ENCODE measurements around the gene CIRBP. TPM values are rescaled to one million over a fixed set of nuclear protein-coding genes. Genes with fewer than 3 reads are reported as not detected.
A peak's percentile ranks its signal among the peaks of the same experiment; 100 is the strongest.

The CIRBP gene
- total RNA-seq, 5 donors from 2014 or later (not counting 1 experiment from before 2014, with no cell fraction given), result 477 to 682 (median 657) TPM

DNA sequence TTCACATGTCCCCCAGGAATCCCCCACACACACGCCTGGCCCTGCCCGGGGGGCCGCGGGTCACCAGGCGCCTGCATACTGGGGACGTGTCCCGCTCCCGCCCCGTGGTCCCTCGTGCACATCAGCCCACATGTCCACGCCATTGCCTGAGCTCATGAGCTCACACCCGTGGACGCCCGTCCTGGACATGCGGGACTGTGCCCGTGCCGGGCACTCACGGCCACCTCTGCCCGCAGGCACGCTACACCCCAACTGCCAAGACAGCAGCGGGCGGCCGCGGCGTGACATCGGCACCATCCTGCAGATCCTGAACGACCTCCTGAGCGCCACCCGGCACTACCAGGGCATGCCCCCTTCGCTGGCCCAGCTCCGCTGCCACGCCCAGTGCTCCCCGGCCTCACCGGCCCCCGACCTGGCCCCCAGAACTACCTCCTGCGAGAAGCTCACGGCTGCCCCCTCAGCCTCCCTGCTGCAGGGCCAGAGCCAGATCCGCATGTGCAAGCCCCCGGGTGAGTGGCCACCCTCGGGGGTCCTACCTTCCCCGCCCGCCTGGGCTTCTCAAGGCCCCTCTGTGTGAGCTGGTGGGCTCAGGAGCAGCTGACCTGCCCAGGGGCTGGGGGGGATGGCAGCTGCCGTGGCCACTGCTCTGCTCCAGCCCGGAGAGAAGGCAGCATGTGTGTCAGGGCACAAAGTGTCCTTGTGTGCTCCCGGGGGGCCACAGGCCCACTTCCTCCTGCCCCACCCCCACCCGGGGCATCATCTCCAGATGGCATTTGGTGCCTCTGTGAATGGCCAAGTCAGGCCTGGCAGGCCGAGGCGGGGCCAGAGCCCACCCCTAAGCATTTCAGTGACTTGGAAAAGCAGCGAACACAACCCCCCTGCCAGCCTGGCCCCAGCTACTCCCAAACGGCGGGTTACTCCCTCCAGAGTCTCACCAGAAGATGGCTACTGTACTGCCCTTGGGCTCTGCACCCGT, 13.7 kb upstream of the CIRBP start:
- ATAC-seq (replicated peaks in 1 of 4) (no peak), DNase-seq (no peak)
- CTCF ChIA-PET, result interaction anchor here in 1 of 2 donors (0.9 kb wide), 1 partner anchor 11 kb away, joined by 3 read pairs; no protein-coding TSS in a partner anchor
- H3K4me1 ChIP-seq (ENCODE audit: control insufficient read depth in 1 of 2, extremely low read depth in 1 of 2, insufficient read depth in 2 of 2, low read length in 2 of 2), result peaks cover 28 to 90% of the 10 kb centered on the region in 2 experiments
- H3K4me3 ChIP-seq (ENCODE audit: control insufficient read depth in 1 of 2, extremely low read depth in 1 of 2, low read length in 1 of 2), result no peak overlapping the region
- Mint-ChIP-seq H3K9me3 (no peaks in the 10 kb centered on the region), H3K27me3 (no peaks in the 10 kb centered on the region), H3K4me3 (peak overlapping the region in 2 of 3 donors; percentile 24 to 37), H3K27ac (peak overlapping the region; percentile 61 to 78), H3K36me3 (peaks cover 16% of the 10 kb centered on the region), H3K4me1 (peaks cover 44 to 54% (median 45%) of the 10 kb centered on the region in 3 donors)
- no peaks in the 10 kb centered on the region for H3K27me3 ChIP-seq (replicated peaks in 1 of 2; ENCODE audit: control insufficient read depth in 2 of 2, extremely low read depth in 1 of 2, insufficient read depth in 2 of 2, low read length in 1 of 2)
- H3K9me3 ChIP-seq, result no peaks in the 10 kb centered on the region
- H3K36me3 ChIP-seq (ENCODE audit: control insufficient read depth in 2 of 2, extremely low read depth in 1 of 2, insufficient read depth in 1 of 2, low read length in 1 of 2), result peaks cover 13 to 56% of the 10 kb centered on the region in 2 donors
- 93% methylated on average over 43 of the region's 52 CpGs for WGBS (ENCODE audit: insufficient coverage)
- POLR2A ChIA-PET, result interaction anchor here (1.2 to 1.4 kb wide), 2 partner anchors 13 to 14 kb away, joined by 4 read pairs; partner anchors contain the start of gene CIRBP (in 1 of the 2)
- no peak overlapping the region for H3K27ac ChIP-seq (ENCODE audit: low read length)

DNA sequence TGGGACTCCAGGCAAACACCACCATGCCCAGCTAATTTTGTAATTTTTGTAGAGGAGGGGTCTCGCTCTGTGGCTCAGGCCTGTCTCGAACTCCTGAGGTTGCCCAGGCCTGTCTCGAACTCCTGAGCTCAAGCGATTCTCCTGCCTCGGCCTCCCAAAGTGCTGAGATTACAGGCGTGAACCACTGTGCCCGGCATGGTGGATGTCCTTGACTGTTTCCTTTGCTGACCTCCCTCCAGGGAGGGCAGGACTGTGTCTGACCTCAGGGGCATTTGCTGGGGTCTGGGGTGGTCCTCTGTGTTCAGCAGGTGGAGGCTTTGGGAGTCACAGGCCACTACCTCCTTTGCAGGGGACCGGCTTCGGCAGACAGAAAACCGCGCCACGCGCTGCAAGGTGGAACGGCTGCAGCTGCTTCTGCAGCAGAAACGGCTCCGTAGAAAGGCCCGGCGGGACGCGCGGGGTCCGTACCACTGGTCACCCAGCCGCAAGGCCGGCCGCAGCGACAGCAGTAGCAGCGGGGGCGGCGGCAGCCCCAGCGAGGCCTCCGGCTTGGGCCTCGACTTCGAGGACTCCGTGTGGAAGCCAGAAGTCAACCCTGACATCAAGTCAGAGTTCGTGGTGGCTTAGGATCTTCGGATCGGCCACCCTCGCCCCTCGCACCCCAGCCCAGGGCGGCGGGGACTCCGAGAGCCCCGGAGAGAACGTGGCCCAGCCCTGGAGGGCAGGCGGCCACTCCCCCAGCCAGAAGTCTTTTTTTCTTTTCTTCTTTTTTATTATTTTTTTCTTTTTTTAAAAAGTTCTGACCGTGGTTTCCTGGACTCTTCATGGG, 12.3 kb upstream of the CIRBP start:
- H3K4me1 ChIP-seq (ENCODE audit: control insufficient read depth in 1 of 2, extremely low read depth in 1 of 2, insufficient read depth in 2 of 2, low read length in 2 of 2), result peaks cover 33 to 95% of the 10 kb centered on the region in 2 experiments
- DNase-seq (no peak), ATAC-seq (replicated peaks in 1 of 4) (no peak)
- CTCF ChIA-PET, result no interaction called here
- H3K9me3 ChIP-seq, result no peaks in the 10 kb centered on the region
- H3K27me3 ChIP-seq (replicated peaks in 1 of 2; ENCODE audit: control insufficient read depth in 2 of 2, extremely low read depth in 1 of 2, insufficient read depth in 2 of 2, low read length in 1 of 2), result no peaks in the 10 kb centered on the region
- peak overlapping the region; percentile 99 for H3K27ac ChIP-seq (ENCODE audit: low read length)
- 91% methylated on average over 34 of the region's 46 CpGs for WGBS (ENCODE audit: insufficient coverage)
- POLR2A ChIA-PET, result no interaction called here
- no peaks in the 10 kb centered on the region for H3K9me3 Mint-ChIP-seq
- H3K4me1 Mint-ChIP-seq, result peaks cover 49 to 57% (median 51%) of the 10 kb centered on the region in 3 donors
- peak overlapping the region; percentile 98 for H3K27ac Mint-ChIP-seq
- peaks cover 12% of the 10 kb centered on the region for H3K36me3 Mint-ChIP-seq
- peaks cover 13 to 51% of the 10 kb centered on the region in 2 donors for H3K36me3 ChIP-seq (ENCODE audit: control insufficient read depth in 2 of 2, extremely low read depth in 1 of 2, insufficient read depth in 1 of 2, low read length in 1 of 2)
- no peaks in the 10 kb centered on the region for H3K27me3 Mint-ChIP-seq
- no peak overlapping the region for H3K4me3 ChIP-seq (ENCODE audit: control insufficient read depth in 1 of 2, extremely low read depth in 1 of 2, low read length in 1 of 2)
- peak overlapping the region in 1 of 3 donors; percentile 87 for H3K4me3 Mint-ChIP-seq

DNA sequence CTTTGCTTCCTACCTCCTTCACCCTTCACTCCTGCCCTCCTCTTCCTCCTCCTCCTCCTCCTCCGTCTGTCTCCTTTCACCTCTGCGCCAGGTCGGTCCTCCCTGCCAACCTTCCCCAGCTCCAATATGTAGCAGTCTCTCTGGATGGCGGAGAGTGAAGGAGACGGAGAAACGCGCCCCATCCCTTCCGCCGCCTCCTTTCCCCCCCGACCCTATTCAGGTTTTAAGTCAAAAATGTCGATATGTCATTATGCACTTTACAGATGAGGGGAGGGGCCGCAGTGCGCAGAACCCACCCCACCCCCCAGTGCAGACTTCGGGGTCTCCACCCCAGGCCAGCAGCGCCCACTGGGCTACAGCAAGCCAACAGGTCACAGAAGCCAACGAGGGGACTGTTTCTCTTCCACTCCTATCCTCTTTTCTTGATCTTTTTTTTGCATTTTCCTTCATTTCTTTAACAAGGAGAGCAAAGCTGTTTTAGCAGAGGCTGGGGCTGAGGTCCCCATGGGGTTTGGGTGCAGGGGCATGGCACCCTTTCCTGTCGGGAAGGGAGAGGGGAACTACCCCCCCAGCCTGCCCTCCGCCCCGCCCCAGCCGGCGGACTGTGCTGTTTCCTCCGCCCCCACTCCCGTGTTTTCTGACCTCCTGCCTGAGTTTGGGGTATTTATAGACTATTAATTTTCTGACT, 11.5 kb upstream of the CIRBP start:
- Mint-ChIP-seq H3K36me3 (peaks cover 12% of the 10 kb centered on the region), H3K27ac (peak overlapping the region; percentile 98), H3K27me3 (no peaks in the 10 kb centered on the region), H3K4me3 (peak overlapping the region; percentile 13 to 87 (median 17)), H3K4me1 (peaks cover 52 to 62% (median 54%) of the 10 kb centered on the region in 3 donors), H3K9me3 (no peaks in the 10 kb centered on the region)
- POLR2A ChIA-PET, result no interaction called here
- peaks cover 13 to 50% of the 10 kb centered on the region in 2 donors for H3K36me3 ChIP-seq (ENCODE audit: control insufficient read depth in 2 of 2, extremely low read depth in 1 of 2, insufficient read depth in 1 of 2, low read length in 1 of 2)
- CTCF ChIA-PET, result interaction anchor here in 1 of 2 donors (1.5 kb wide), 1 partner anchor 11 kb away, joined by 5 read pairs; the partner anchor contains the start of gene CIRBP
- 76% methylated on average over 6 of the region's 23 CpGs for WGBS (ENCODE audit: insufficient coverage)
- no peaks in the 10 kb centered on the region for H3K27me3 ChIP-seq (replicated peaks in 1 of 2; ENCODE audit: control insufficient read depth in 2 of 2, extremely low read depth in 1 of 2, insufficient read depth in 2 of 2, low read length in 1 of 2)
- peak overlapping the region; percentile 99 for H3K27ac ChIP-seq (ENCODE audit: low read length)
- ATAC-seq (replicated peaks in 1 of 4) (no peak), DNase-seq (no peak)
- H3K4me1 ChIP-seq (ENCODE audit: control insufficient read depth in 1 of 2, extremely low read depth in 1 of 2, insufficient read depth in 2 of 2, low read length in 2 of 2), result peaks cover 39 to 95% of the 10 kb centered on the region in 2 experiments
- no peaks in the 10 kb centered on the region for H3K9me3 ChIP-seq
- H3K4me3 ChIP-seq (ENCODE audit: control insufficient read depth in 1 of 2, extremely low read depth in 1 of 2, low read length in 1 of 2), result no peak overlapping the region

DNA sequence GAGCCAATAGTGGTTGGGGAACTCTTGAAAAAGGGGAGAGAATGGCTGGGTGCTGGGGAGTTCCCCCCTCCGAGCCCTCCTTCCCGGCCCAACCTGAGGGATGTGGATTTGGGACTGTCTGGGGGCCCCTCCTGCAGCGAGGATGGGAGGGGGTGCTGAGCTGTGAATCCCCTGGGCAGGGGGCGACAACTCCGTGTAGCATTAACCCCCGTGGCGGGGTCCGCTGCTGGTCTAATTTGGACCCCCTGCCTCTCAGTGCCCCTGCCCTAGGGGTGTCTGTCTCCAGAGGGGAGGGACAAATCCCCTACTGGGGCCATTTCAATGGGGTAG, 11.0 kb upstream of the CIRBP start:
- Histone ChIP-seq H3K36me3 (ENCODE audit: control insufficient read depth in 2 of 2, extremely low read depth in 1 of 2, insufficient read depth in 1 of 2, low read length in 1 of 2) (peaks cover 13 to 50% of the 10 kb centered on the region in 2 donors), H3K27ac (ENCODE audit: low read length) (peak overlapping the region; percentile 99), H3K27me3 (replicated peaks in 1 of 2; ENCODE audit: control insufficient read depth in 2 of 2, extremely low read depth in 1 of 2, insufficient read depth in 2 of 2, low read length in 1 of 2) (no peaks in the 10 kb centered on the region), H3K4me3 (ENCODE audit: control insufficient read depth in 1 of 2, extremely low read depth in 1 of 2, low read length in 1 of 2) (peak overlapping the region in 1 of 2 donors; percentile 54), H3K4me1 (ENCODE audit: control insufficient read depth in 1 of 2, extremely low read depth in 1 of 2, insufficient read depth in 2 of 2, low read length in 2 of 2) (peaks cover 44 to 96% of the 10 kb centered on the region in 2 experiments), H3K9me3 (no peaks in the 10 kb centered on the region)
- no peaks in the 10 kb centered on the region for H3K9me3 Mint-ChIP-seq
- no peaks in the 10 kb centered on the region for H3K27me3 Mint-ChIP-seq
- DNase-seq (no peak), ATAC-seq (replicated peaks in 1 of 4) (no peak)
- ChIA-PET CTCF (interaction anchor here in 1 of 2 donors (1.0 to 2.0 kb wide), 3 partner anchors 9 to 14 kb away, joined by 3 to 5 read pairs (median 5); partner anchors contain the start of gene CIRBP), POLR2A (interaction anchor here (0.6 to 2.7 kb wide), 4 partner anchors 11 to 274 kb away, joined by 6 to 24 read pairs (median 7); partner anchors contain the start of gene CIRBP (in 1 of the 2))
- peaks cover 55 to 67% (median 57%) of the 10 kb centered on the region in 3 donors for H3K4me1 Mint-ChIP-seq
- peaks cover 12% of the 10 kb centered on the region for H3K36me3 Mint-ChIP-seq
- 65% methylated on average over 5 of the region's 8 CpGs for WGBS (ENCODE audit: insufficient coverage)
- H3K27ac Mint-ChIP-seq, result peak overlapping the region; percentile 98
- peak overlapping the region; percentile 6 to 87 (median 84) for H3K4me3 Mint-ChIP-seq

DNA sequence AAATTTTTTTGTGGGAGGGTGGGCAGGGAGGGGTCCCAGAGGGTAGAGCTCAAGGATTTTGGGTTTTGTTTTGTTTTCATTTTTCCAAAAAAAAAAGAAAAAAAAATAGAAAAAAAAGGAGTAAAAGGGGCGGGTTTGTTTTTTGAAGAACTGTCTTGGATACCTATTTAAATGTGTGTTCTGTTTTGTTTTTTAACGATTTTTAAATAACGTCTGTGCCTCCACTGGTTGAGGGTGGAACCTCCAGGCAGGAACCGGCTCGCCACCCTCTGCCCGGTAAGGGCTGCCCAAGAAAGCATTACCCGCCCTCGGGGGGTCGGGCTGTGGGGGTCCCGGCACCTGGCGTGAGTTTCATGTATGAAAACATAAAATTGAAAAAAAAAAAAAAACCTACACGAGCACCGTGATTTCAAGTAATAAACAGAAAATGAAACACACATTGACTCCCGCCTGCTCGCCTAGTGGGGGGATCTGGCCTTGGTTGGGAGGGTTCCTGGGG, 10.4 kb upstream of the CIRBP start:
- Mint-ChIP-seq H3K27me3 (no peaks in the 10 kb centered on the region), H3K27ac (peak overlapping the region; percentile 98), H3K36me3 (peaks cover 12% of the 10 kb centered on the region), H3K4me1 (peaks cover 53 to 65% (median 56%) of the 10 kb centered on the region in 3 donors), H3K4me3 (peak overlapping the region; percentile 83 to 87 (median 84)), H3K9me3 (no peaks in the 10 kb centered on the region)
- Histone ChIP-seq H3K36me3 (ENCODE audit: control insufficient read depth in 2 of 2, extremely low read depth in 1 of 2, insufficient read depth in 1 of 2, low read length in 1 of 2) (peaks cover 13 to 45% of the 10 kb centered on the region in 2 donors), H3K4me3 (ENCODE audit: control insufficient read depth in 1 of 2, extremely low read depth in 1 of 2, low read length in 1 of 2) (peak overlapping the region; percentile 54 to 63), H3K27ac (ENCODE audit: low read length) (peak overlapping the region; percentile 99), H3K9me3 (no peaks in the 10 kb centered on the region), H3K4me1 (ENCODE audit: control insufficient read depth in 1 of 2, extremely low read depth in 1 of 2, insufficient read depth in 2 of 2, low read length in 2 of 2) (peaks cover 40 to 92% of the 10 kb centered on the region in 2 experiments), H3K27me3 (replicated peaks in 1 of 2; ENCODE audit: control insufficient read depth in 2 of 2, extremely low read depth in 1 of 2, insufficient read depth in 2 of 2, low read length in 1 of 2) (no peaks in the 10 kb centered on the region)
- WGBS (ENCODE audit: insufficient coverage), result 0% methylated on average over 2 of the region's 15 CpGs
- DNase-seq (peak in 3 of 35 experiments; percentile 27 to 50 (median 31)), ATAC-seq (replicated peaks in 1 of 4) (peak in 2 of 4 experiments; percentile 1 to 8)
- ChIA-PET POLR2A (interaction anchor here (0.6 to 2.7 kb wide), 4 partner anchors 10 to 275 kb away, joined by 6 to 24 read pairs (median 7); partner anchors contain the start of gene CIRBP (in 1 of the 2)), CTCF (interaction anchor here in 1 of 2 donors (1.0 to 2.0 kb wide), 3 partner anchors 8 to 15 kb away, joined by 3 to 5 read pairs (median 5); partner anchors contain the start of gene CIRBP)

All from T-cell (primary cell).